Stimulated activated CD4-positive, alpha-beta T cell treated with anti-CD3 and anti-CD28 coated beads, Interleukin-1b, Interleukin-23, amount 100 ng/mL, for 4 hours (primary cell): ENCODE results near the gene C1orf53.
A peak's percentile ranks its signal among the peaks of the same experiment; 100 is the strongest.
"Not testable (repeated sequence)": the region's sequence is repeated elsewhere in the genome, so short reads cannot be mapped to it uniquely, and the experiment has no call there.

ENCODE experiments used
- DNase-seq, 2 donors: peaks; one replicate each; pipeline ENCODE4 v3.0.0-alpha.2; 2020; ENCODE audit warnings: low read depth in 2 of 2

C1orf53 gene

GRCh38 chr1:197902454-197903195 is at the start of gene C1orf53:
Gene C1orf53, plus strand, starts transcription at chr1:197902630. Its CDS starts 20 bp downstream, at chr1:197902650.
- peak; percentile 66 to 80 for DNase-seq

GRCh38 chr1:197855751-197856150 is 46.7 kb upstream of the C1orf53 start:
- DNase-seq = not testable (repeated sequence)

GRCh38 chr1:197857477-197857876 is 45.0 kb upstream of the C1orf53 start:
- DNase-seq = no peak

GRCh38 chr1:197859024-197859423 is 43.4 kb upstream of the C1orf53 start:
- DNase-seq = no peak

GRCh38 chr1:197862221-197862620 is 40.2 kb upstream of the C1orf53 start:
- no peak for DNase-seq

- DNase-seq = no peak
These were observed 39.8 kb upstream of the C1orf53 start for GRCh38 chr1:197862671-197863070.

- no peak for DNase-seq
These were observed 36.6 kb upstream of the C1orf53 start for GRCh38 chr1:197865809-197866208.

GRCh38 chr1:197868751-197869489 is 33.5 kb upstream of the C1orf53 start:
- DNase-seq = peak in 1 of 2 donors; percentile 18

GRCh38 chr1:197869490-197870077 is 32.8 kb upstream of the C1orf53 start:
- no peak for DNase-seq

- DNase-seq = no peak
These were observed 25.5 kb upstream of the C1orf53 start for GRCh38 chr1:197876894-197877293.

GRCh38 chr1:197880385-197880784 is 22.0 kb upstream of the C1orf53 start:
- DNase-seq = not testable (repeated sequence)

GRCh38 chr1:197882241-197882640 is 20.2 kb upstream of the C1orf53 start:
- not testable (repeated sequence) for DNase-seq

- DNase-seq = no peak
These were observed 18.3 kb upstream of the C1orf53 start for GRCh38 chr1:197884173-197884572.

- no peak for DNase-seq
These were observed 11.5 kb upstream of the C1orf53 start for GRCh38 chr1:197890936-197891335.

GRCh38 chr1:197892684-197893083 is 9.7 kb upstream of the C1orf53 start:
- DNase-seq = no peak

GRCh38 chr1:197896301-197896700 is 6.1 kb upstream of the C1orf53 start:
- no peak for DNase-seq

GRCh38 chr1:197899037-197899436 is 3.4 kb upstream of the C1orf53 start:
- no peak for DNase-seq

GRCh38 chr1:197902131-197902453 is 338 bp upstream of the C1orf53 start:
- no peak for DNase-seq

GRCh38 chr1:197903196-197903514 is 725 bp downstream of the C1orf53 start:
- DNase-seq = no peak

GRCh38 chr1:197904126-197904787 is 1.8 kb downstream of the C1orf53 start:
- no peak for DNase-seq

- no peak for DNase-seq
These were observed 3.4 kb downstream of the C1orf53 start for GRCh38 chr1:197905699-197906351.
